ENCODE data around the gene CENPF.

- TF ChIP-seq POLR2A (IDR thresholded peaks at IDR 0.05; ENCODE audit: low read depth, low read length) (no peak), POU2F2 (IDR thresholded peaks at IDR 0.05; ENCODE audit: low read depth, low read length) (no peak), POLR2AphosphoS5 (IDR thresholded peaks at IDR 0.05; ENCODE audit: low read depth, low read length) (no peak), TAF1 (IDR thresholded peaks at IDR 0.05; ENCODE audit: low read depth, low read length) (no peak), PAX5 (IDR thresholded peaks at IDR 0.05; ENCODE audit: insufficient read depth, low read length, severe bottlenecking) (no peak)
Observed at GRCh38 chr1:214568328-214568727, 34.7 kb upstream of the CENPF start.

Measured in GM12891 (cell line).